Fibroblast of skin of left quadriceps (primary cell): ENCODE measurements around the gene DAZAP1.
"Not testable (repeated sequence)": the region's sequence is repeated elsewhere in the genome, so short reads cannot be mapped to it uniquely, and the experiment has no call there.

Experiments
- DNase-seq, 2 experiments: peaks; one replicate each; pipeline ENCODE4 v3.0.0-alpha.2; 2013; ENCODE audit warnings: low read depth in 2 of 2

DAZAP1 gene

GRCh38 chr19:1472231-1473084 lies 65.1 kb downstream of the DAZAP1 start:
- DNase-seq, result no peak

- DNase-seq, result no peak
These were observed 65.9 kb downstream of the DAZAP1 start for GRCh38 chr19:1473085-1473851.

- DNase-seq, result no peak
These were observed 66.8 kb downstream of the DAZAP1 start for GRCh38 chr19:1474011-1474764.

GRCh38 chr19:1474765-1475351 lies 67.5 kb downstream of the DAZAP1 start:
- DNase-seq, result no peak

- no peak for DNase-seq
These were observed 68.5 kb downstream of the DAZAP1 start for GRCh38 chr19:1475751-1476437.

- DNase-seq, result not testable (repeated sequence)
These were observed 69.7 kb downstream of the DAZAP1 start for GRCh38 chr19:1477056-1477455.

- DNase-seq, result peak; percentile 83 to 84
These were observed 71.7 kb downstream of the DAZAP1 start, which contains the start of gene C19orf25 for GRCh38 chr19:1478934-1479707. Gene C19orf25, minus strand, starts transcription at chr19:1479215. Its CDS starts 312 bp downstream, at chr19:1478903.

GRCh38 chr19:1481224-1481892 lies 74.0 kb downstream of the DAZAP1 start:
- no peak for DNase-seq

- no peak for DNase-seq
These were observed 74.5 kb downstream of the DAZAP1 start for GRCh38 chr19:1481893-1482360.

- no peak for DNase-seq
These were observed 75.2 kb downstream of the DAZAP1 start for GRCh38 chr19:1482361-1483130.

GRCh38 chr19:1483131-1483978 lies 76.0 kb downstream of the DAZAP1 start:
- DNase-seq, result no peak

- no peak for DNase-seq
These were observed 76.6 kb downstream of the DAZAP1 start for GRCh38 chr19:1483979-1484428.
